ELF-1 (cell line): Measurements from ENCODE around the gene ASAP2.
A peak's percentile ranks its signal among the peaks of the same experiment; 100 is the strongest.

ENCODE experiments used
- DNase-seq: peaks from one replicate; pipeline ENCODE4 v3.0.0-alpha.2; 2016; ENCODE audit warnings: low read depth, low spot score

Gene ASAP2

GRCh38 chr2:9179572-9180201 lies 26.9 kb upstream of the ASAP2 start:
- no peak for DNase-seq

DNA sequence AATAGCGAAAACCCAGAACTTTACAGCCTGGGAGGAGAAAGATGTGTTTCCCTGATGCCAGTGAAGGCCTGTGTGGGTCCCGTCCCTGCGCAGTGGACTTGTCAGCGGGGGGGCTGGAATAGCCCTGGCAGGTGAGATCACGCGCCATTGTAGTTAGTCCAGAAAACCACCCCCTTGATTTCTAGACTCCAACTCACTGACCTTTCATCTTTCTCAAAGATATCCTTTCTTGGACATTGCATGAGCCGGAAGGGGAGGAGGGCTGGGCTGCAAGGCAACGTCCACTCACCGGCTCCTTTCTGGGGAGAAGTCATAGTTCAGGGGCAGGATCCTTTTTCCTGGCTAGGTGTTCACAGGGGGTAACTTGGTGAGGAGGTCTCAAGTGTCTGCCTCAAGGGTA lies 22.3 kb upstream of the ASAP2 start:
- DNase-seq, result no peak

- DNase-seq, result no peak
These were observed 18.9 kb upstream of the ASAP2 start for GRCh38 chr2:9187620-9188214.

DNA sequence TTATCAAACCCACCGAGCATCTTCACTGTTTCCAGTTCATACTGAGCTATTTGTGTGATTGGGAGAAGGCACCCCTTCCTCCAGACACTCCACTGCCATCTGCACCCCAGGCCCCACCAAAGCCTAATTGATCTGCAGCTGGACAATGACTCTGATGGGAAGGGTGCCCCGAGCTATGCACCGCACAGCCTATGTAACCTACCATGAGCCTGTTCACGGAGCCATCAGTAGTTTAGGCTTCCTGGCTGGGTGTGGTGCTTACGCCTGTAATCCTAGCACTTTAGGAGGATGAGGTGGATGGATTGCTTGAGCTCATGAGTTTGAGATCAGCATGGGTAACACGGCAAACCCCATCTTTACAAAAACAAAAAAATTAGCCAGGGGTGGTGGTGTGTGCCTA lies 17.8 kb upstream of the ASAP2 start:
- no peak for DNase-seq

- no peak for DNase-seq
These were observed 16.7 kb upstream of the ASAP2 start for GRCh38 chr2:9189901-9190300.

DNA sequence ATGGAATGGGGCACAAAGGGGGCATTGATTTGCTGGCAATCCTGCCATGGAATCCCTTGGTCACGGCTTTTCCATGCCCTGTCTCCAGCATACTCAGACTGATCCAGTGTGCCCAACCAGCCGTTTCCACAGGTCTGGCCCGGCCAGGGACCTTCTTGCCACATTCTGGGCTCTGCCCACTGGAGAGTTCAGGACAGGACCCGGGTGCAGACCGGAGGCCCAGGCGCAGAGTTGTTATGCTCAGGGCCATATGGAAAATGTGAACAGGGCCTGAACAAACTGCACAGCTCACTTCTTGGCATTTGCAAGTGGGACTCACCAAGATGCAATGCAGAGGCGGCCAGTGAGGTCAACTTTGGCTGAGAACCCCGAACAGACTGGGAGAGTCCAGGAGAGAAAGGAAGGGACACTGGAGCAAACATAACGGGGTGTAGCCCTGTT lies 15.6 kb upstream of the ASAP2 start:
- DNase-seq, result peak; percentile 91

GRCh38 chr2:9192712-9193111 lies 13.9 kb upstream of the ASAP2 start:
- no peak for DNase-seq

GRCh38 chr2:9194352-9194751 lies 12.3 kb upstream of the ASAP2 start:
- no peak for DNase-seq

DNA sequence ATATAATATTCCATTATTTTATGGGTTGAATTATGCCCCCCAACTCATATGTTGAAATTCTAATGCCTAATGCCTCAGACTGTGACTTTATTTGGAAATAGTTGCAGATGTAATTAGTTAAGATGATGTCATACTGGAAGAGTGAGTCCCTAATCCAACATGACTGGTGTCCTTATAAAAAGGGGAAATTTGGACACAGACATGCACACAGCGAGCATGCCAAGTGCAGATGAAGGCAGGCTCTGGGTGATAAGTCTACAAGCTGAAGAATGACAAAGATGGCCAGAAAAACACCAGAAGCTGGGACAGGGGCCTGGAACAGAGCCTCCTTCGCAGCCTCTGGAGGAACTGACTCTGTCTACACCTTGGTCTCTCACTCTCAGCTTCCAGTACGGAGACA lies 10.0 kb upstream of the ASAP2 start:
- no peak for DNase-seq

DNA sequence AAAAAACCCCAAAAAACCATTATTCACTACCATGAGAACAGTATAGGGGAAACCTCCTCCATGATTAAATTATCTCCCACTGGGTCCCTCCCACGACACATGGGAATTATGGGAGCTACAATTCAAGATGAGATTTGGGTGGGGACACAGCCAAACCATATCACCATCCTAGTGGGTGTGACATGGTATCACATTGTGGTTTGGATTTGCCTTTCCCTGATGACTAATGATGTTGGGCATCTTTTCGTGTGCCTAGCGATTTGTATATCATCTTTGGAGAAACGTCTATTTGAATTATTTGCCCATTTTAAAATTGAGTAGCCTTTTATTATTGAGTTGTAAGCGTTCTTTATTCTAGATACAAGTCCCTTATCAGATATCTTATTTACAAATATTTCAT lies 8.7 kb upstream of the ASAP2 start:
- no peak for DNase-seq

DNA sequence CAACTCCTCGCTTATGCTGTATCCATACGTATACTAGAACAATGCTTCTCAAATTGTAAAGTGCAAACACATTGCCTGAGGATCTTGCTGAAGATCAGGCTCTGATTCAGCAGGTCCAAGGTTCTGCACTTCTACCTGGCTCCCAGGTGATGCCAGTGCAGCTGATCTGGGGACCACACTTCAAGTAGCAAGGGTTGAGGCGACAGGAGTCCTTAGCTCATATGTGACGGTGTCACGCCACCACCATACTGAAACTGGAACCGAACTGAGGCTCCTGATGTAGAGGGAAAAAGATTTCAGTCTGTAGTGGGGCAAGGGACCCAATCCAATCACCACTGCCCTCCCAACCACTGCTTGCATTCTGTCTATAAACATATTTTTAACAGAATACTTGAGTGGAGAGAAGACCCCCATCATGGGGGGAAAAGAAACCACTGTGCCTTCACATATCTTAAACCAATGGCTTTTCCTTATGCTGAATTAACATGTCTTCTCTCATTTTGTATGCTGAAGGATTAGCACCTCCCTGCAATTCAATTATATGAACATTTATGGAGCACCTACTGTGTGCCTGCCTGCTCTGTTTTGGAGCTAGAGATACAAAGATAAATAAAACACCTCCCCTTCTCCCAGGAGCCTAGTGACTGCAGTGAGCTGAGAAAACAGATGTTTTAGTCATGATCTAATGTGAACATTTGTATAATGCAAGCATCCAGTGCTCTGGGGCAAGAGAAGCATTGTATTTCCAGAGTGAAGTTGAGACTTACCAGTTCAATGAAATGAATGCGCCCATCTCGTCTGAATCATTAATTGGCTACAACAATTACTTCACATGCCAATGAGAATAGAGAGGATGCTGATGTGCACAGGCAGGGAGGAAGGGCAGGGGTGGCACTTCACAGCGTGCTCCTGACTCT lies 6.6 kb upstream of the ASAP2 start:
- no peak for DNase-seq

DNA sequence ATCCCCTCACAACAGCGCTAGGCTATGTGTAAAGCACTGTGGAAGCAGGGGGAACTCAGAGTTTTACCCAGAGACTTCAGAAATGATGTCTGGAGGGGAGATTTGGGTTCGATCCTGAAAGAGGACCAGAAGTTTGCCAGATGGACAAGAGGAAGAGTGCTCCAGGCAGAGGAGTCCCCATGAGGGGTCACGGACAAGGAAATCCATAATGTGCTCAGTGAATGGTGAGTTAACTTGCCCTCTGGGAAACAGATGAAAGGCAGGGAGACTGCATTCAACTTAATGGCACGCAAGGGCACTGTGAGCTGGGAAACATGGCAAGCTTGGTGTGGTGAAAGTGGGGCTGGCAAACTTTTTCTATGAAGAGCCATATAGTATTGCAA lies 6.0 kb upstream of the ASAP2 start:
- no peak for DNase-seq

GRCh38 chr2:9201185-9201891 lies 5.3 kb upstream of the ASAP2 start:
- DNase-seq, result no peak

DNA sequence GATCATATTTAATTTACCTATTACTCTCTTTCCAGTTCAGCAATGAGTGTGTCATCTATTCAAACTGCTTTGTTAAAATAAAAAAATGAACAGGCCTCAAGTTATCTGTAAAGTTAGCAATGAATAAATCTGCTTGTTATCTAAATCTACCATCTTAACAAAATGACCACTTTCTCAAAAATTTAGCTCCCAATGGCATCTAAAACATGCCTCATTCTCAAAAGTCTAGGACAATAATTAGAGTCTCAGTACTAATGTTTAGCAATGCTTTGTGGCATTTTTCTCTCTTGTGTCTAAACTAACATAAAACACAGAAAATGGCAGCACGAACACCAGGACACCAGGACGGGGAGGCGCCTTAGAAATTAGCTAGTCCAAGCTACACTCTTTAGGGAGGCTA lies 3.6 kb upstream of the ASAP2 start:
- DNase-seq, result no peak

DNA sequence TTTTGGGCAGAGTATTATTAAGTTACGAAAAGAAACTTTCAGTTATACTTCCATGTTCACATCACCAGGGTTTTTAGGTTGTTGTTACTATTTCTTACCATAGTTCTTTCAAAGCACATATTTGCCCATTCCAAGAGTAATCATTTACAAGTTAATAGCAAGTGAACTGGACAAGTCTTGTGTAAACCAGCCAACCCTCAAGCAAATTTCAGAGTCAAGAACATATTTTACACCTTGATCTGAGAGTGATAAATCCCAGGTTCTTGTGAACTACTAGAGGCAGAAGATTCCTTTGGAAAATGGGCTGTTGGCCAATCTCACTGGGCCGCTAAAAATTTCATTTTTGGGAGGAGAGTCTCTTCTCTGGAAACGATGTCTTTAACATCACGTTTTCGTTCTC lies 2.7 kb upstream of the ASAP2 start:
- DNase-seq, result no peak

DNA sequence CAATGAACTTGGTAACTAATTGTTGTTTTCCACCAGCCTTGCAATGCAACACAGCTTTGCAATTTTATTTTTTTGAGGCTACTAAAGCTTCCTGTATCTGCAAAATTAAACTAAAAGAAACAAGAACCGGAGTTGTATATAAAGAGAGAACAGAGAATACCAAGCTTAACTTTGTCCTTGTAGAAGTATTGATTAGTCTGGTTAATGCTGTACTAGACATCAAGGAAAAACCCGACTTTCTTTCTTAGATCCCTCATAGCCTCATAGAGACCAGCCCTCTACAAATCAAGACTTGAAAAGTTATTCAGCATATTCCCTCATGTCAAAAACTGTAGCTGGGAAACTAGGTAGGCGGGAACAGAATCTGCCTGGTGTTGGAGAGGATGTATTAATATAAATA lies 1.7 kb upstream of the ASAP2 start:
- no peak for DNase-seq

- DNase-seq, result no peak
These were observed 1.1 kb upstream of the ASAP2 start for GRCh38 chr2:9205486-9205885.

- DNase-seq, result peak; percentile 49
These were observed 504 bp downstream of the ASAP2 start for GRCh38 chr2:9206991-9207640.

DNA sequence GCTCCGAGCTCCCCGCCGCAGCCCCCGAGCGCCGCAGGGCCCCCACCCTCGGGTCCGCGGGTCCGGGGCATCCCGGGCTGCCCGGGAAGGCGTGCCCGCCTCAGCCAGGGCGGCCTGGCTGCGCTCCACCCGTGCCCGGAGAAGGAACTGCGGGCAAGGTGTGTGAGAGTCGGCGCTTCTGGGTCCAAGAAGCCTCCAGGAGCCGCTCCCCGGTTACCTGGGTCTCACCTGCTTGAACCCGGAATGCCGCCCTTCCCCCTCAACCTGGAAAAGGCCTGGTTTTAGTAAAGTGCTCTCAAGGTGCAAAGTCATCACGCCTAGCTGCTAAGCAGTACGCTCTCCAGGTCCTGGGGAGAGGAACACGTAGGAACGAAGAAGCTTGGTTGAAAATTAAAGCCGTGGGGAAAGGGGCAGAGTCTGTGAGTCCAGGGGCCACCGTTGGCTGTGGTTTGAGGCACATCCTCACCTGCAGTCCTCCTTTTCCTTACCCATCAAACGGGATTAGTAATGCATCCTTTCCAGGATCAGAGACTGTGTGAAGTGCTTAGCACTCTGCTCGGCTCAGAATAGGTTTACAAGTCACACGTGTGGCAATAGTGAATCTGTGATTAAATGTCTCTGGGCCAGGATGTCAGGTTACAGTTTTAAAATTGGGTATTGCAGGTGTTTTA lies 1.2 kb downstream of the ASAP2 start:
- DNase-seq, result peak; percentile 49

- no peak for DNase-seq
These were observed 2.3 kb downstream of the ASAP2 start for GRCh38 chr2:9208875-9209274.

DNA sequence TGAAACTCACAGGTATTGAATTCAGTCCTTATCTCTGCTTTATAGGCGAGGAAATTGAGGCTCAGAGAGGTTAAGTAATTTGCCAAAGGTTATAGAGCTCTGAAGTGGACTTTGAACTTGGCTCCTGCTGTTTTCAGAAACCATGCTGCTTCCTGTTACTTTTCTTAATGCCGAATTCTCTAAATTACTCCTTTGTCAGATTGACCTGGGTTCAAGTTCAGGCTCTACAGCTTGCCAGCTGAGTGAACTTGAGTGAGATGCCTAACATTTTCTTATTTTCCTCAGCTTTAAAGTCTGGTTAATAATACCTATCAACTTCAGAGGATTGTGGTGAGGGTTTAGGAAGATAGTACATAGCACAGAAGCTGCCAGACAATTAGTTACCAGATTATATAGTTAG lies 3.4 kb downstream of the ASAP2 start:
- DNase-seq, result no peak
